ENCODE results near the gene OSBPL10. TPM values are rescaled to one million over a fixed set of nuclear protein-coding genes. Genes with fewer than 3 reads are reported as not detected.

Gene OSBPL10
- total RNA-seq, 4 donors from 2014 or later: 7.9 to 25.5 (median 11.8) TPM

DNA sequence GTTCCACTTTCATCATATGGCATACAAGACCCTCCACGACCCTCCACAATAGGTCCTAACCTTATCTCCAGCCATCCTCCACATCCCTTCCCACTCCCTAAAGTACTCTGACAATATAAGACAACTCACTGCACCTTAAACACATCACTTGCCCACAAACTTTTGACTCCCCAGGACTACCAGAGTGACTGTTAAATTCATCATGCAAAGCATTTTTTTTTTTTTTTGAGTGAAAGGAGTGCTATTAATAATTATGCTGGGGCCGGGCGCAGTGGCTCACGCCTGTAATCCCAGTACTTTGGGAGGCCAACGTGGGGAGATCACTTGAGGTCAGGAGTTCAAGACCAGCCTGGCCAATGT, 55.8 kb downstream of the OSBPL10 start:
- H3K27ac ChIP-seq: no peak overlapping the region
- WGBS, 2 donors (ENCODE audit: low coverage in 1 of 2): 68 to 80% methylated on average over 1 to 2 of the region's 5 CpGs
- no peak for ATAC-seq
- no peak overlapping the region for H3K4me3 ChIP-seq
- no peak for TF ChIP-seq POLR2AphosphoS5 (IDR thresholded peaks at IDR 0.05)
- H3K27me3 ChIP-seq: no peaks in the 10 kb centered on the region
- no peaks in the 10 kb centered on the region for H3K4me1 ChIP-seq
- peaks cover 0 to 6% (median 0%) of the 10 kb centered on the region in 3 donors for H3K9me3 ChIP-seq
- no peaks in the 10 kb centered on the region for H3K36me3 ChIP-seq

DNA sequence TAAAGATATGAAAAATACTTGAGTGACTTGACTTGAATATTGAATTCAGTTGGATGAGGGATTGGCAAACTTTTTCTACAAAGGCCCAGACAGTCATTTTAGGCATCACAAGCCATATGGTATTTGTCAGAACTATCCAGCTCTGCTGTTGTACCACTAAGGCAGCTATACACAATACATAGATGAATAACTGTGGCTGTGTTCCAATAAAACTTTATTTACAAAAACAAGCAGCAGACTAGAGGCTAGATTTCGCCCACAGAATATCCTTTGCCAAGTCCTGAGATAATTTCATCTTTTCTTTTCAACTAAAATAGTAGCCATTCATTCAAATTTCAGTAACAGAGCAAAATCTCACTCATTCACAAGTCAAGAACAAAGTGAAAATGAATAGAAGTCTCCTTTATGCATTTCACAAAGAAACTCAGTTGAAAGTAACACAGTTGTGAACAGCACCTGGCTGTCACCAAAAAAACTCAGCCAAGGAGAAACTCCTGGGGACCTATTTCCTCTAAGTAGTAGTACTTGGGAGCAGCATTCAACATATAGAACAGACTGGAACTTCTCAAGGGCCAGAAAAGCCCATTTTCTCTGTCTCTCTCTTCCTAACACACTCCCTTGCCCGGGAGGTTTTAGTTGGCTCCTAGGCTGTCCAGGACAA, 56.3 kb downstream of the OSBPL10 start:
- WGBS, 2 donors (ENCODE audit: low coverage in 1 of 2): 71 to 88% methylated on average over 2 of the region's 2 CpGs
- TF ChIP-seq, protein P1, sequence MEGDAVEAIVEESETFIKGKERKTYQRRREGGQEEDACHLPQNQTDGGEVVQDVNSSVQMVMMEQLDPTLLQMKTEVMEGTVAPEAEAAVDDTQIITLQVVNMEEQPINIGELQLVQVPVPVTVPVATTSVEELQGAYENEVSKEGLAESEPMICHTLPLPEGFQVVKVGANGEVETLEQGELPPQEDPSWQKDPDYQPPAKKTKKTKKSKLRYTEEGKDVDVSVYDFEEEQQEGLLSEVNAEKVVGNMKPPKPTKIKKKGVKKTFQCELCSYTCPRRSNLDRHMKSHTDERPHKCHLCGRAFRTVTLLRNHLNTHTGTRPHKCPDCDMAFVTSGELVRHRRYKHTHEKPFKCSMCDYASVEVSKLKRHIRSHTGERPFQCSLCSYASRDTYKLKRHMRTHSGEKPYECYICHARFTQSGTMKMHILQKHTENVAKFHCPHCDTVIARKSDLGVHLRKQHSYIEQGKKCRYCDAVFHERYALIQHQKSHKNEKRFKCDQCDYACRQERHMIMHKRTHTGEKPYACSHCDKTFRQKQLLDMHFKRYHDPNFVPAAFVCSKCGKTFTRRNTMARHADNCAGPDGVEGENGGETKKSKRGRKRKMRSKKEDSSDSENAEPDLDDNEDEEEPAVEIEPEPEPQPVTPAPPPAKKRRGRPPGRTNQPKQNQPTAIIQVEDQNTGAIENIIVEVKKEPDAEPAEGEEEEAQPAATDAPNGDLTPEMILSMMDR (IDR thresholded peaks at IDR 0.05): no peak
- no peak for TF ChIP-seq EP300 (IDR thresholded peaks at IDR 0.05)
- TF ChIP-seq POLR2AphosphoS5 (IDR thresholded peaks at IDR 0.05): no peak
- TF ChIP-seq POLR2A (IDR thresholded peaks at IDR 0.05): no peak
- no peak overlapping the region for H3K27ac ChIP-seq
- no peaks in the 10 kb centered on the region for H3K4me1 ChIP-seq
- H3K4me3 ChIP-seq: no peak overlapping the region
- H3K36me3 ChIP-seq: no peaks in the 10 kb centered on the region
- ATAC-seq: no peak
- H3K27me3 ChIP-seq: no peaks in the 10 kb centered on the region
- peaks cover 0 to 11% (median 0%) of the 10 kb centered on the region in 3 donors for H3K9me3 ChIP-seq

DNA sequence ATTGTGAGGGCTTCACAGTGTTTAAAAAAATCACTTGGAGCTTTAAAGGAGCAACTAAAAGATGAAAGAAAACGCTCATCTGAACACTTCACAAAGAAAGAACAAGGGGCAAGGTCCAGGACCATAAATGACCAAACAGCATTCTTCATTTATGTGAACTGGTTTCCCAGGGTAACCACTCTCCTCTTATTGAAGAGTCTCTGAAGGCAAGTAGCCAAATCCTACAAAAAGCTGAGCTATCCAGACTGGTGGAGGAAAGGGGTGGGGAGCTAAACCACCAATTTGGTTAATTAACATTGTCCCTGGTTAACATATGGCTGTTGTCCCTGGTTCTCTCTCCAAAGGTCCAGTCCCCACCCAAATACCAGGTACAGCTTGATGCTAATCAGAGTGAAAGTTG, 58.1 kb downstream of the OSBPL10 start:
- Histone ChIP-seq H3K36me3 (no peaks in the 10 kb centered on the region), H3K4me3 (no peak overlapping the region), H3K27ac (no peak overlapping the region), H3K9me3 (peaks cover 0 to 12% (median 0%) of the 10 kb centered on the region in 3 donors), H3K4me1 (peaks cover 0 to 5% (median 0%) of the 10 kb centered on the region in 3 donors), H3K27me3 (no peaks in the 10 kb centered on the region)
- 42 to 75% methylated on average over 1 of the region's 1 CpG for WGBS, 2 donors (ENCODE audit: low coverage in 1 of 2)
- ATAC-seq: no peak
- TF ChIP-seq, protein P1 (IDR thresholded peaks at IDR 0.05): no peak
- TF ChIP-seq EP300 (IDR thresholded peaks at IDR 0.05) (no peak), POLR2A (IDR thresholded peaks at IDR 0.05) (no peak), POLR2AphosphoS5 (IDR thresholded peaks at IDR 0.05) (no peak)

DNA sequence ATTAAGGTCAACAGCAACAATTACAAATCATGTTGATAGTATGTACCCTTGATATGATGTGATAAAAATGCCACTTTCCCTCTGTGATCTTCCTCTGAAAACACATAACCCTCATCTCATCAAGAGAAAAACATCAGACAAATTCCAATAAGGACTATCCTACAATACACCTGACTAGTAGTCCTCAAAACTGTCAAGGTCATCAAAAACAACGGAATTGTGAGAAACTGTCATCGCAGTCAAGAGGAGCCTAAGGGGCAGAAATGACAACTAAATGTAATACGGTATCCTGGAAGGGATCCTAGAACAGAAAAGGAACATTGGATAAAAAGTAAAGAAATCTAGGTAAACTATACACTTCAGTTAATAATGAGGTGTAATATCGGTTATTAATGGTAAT, 59.2 kb downstream of the OSBPL10 start:
- Histone ChIP-seq H3K27me3 (no peaks in the 10 kb centered on the region), H3K4me1 (peaks cover 0 to 16% (median 0%) of the 10 kb centered on the region in 3 donors), H3K27ac (no peak overlapping the region), H3K9me3 (peaks cover 0 to 12% (median 0%) of the 10 kb centered on the region in 3 donors), H3K4me3 (no peak overlapping the region), H3K36me3 (no peaks in the 10 kb centered on the region)
- no peak for ATAC-seq
- WGBS, 2 donors (ENCODE audit: low coverage in 1 of 2): 92 to 98% methylated on average over 4 of the region's 4 CpGs
- TF ChIP-seq EP300 (IDR thresholded peaks at IDR 0.05) (no peak), POLR2A (IDR thresholded peaks at IDR 0.05) (no peak), POLR2AphosphoS5 (IDR thresholded peaks at IDR 0.05) (no peak)
- TF ChIP-seq, protein P1 (IDR thresholded peaks at IDR 0.05): no peak

DNA sequence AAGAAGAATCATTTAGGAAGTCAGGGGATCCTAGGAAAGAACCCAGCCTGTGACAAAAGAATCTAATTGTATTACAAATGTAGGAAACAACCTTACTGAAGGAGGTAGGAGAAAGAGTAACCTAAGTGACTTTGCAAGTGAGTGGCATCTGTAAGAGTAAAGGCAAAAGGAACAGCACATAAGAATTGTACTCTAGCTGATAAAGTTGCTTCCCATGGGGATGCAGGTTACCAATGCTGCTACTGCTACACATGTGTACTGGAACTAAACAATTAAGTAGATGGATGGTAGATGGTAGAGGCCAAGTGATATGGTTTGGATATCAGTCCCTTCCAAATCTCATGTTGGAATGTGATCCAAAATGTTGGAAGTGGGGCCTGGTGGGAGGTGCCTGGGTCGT, 60.8 kb downstream of the OSBPL10 start:
- Histone ChIP-seq H3K27ac (no peak overlapping the region), H3K36me3 (no peaks in the 10 kb centered on the region), H3K9me3 (peaks cover 0 to 12% (median 0%) of the 10 kb centered on the region in 3 donors), H3K4me1 (peaks cover 0 to 19% (median 0%) of the 10 kb centered on the region in 3 donors), H3K4me3 (no peak overlapping the region), H3K27me3 (no peaks in the 10 kb centered on the region)
- TF ChIP-seq EP300 (IDR thresholded peaks at IDR 0.05): no peak
- TF ChIP-seq POLR2AphosphoS5 (IDR thresholded peaks at IDR 0.05): no peak
- TF ChIP-seq, protein P1 (IDR thresholded peaks at IDR 0.05): no peak
- TF ChIP-seq POLR2A (IDR thresholded peaks at IDR 0.05): no peak
- 55 to 67% methylated on average over 1 of the region's 1 CpG for WGBS, 2 donors (ENCODE audit: low coverage in 1 of 2)
- no peak for ATAC-seq
